Eye (tissue), 1 donor: Measurements from ENCODE around the gene NDST1.

Experiments used
- DNase-seq: peaks from one replicate; pipeline ENCODE4 v3.0.0-alpha.2; 2015

NDST1 gene

DNA sequence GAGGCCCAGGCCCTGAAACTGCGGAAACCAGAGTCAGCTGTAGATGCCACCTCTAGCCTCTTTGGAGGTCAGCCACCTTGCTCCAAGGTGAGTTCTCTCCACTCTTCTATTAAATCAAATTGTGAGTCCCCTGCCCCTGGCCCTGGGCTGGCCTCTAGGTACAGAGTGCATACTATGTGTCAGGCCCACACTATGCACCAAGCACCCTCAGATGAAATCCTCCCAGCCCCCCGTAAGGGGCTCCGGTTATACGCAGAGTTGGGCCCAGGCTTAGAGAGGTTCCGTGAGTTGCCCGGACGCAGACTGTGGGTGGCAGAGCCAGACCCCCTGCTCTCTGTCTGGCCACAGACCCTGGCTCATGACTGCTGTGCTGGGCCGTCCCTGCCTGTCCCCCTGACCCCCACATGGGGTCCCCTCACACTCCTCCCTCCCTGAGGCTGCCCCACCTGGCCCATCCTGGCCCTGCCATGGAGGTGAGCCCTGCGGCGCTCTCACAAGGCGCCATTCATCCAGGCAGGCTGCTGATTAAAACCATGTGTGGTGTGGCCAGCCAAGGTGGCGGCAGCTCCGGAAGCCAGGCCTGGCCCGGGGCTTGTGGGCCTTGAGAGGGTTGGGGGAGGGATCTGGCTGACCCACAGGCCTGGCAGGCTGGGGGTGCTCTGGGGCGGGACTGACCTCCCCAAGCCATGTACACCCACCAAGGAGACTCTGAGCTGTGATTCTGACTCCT, 67.1 kb downstream of the NDST1 start:
- no peak for DNase-seq

DNA sequence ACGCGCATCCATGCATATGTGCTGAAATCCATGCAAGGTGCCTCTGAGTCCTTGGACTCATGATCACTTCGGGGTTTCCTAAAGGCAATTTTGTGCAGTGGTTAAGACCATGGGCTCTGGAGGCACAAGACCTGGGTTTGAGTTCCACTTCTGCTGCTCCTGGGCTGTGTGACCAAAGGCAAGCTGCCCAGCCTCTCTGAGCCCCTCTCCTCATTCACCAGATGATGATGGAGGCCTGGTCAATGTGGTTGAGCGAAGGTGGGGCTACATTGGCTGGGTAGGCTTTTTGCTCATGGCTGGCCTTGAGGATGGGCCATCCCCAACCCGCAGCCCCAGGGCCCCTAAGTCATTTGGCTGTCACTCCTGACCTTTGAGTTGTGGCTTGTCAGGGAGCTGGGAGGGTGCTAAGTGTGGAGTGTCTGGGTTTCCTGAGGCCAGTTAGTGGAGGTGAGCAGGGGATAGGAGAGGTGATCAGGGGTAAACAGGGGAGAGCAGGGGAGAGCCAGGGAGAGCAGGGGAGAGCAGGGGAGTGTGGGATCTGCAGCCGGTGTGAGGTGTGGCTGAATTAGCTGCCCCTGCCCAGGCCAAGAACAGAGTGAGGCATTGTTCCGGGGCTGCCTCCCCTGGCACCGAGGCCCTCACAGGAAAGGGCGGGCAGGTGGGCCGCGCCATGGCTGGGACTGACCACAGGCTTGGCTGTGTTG, 68.0 kb downstream of the NDST1 start:
- no peak for DNase-seq

DNA sequence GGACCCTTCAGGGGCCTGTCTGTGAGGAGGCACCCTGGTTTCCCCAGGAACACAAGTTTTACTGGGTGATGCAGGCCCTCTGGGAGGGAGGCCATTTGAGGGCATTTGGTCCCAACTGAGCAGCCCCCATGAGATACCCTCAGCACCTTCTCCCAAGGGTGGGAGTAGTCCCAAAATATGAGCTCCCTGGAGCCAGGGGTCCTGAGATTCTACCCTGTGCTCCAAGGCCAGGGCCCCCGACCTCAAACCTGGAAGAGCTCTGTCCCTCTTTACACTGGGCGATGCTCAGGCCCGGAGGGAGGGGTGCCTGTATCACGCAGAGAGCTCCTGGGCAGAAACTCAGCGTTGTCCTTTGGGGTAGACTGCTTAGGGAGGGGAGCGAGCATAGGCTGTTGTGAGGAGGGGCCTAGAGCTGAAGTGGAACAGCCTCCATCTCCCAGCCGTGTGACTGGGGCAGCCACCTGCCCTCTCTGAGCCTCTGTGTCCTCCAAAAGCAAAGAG, 68.6 kb downstream of the NDST1 start:
- no peak for DNase-seq

DNA sequence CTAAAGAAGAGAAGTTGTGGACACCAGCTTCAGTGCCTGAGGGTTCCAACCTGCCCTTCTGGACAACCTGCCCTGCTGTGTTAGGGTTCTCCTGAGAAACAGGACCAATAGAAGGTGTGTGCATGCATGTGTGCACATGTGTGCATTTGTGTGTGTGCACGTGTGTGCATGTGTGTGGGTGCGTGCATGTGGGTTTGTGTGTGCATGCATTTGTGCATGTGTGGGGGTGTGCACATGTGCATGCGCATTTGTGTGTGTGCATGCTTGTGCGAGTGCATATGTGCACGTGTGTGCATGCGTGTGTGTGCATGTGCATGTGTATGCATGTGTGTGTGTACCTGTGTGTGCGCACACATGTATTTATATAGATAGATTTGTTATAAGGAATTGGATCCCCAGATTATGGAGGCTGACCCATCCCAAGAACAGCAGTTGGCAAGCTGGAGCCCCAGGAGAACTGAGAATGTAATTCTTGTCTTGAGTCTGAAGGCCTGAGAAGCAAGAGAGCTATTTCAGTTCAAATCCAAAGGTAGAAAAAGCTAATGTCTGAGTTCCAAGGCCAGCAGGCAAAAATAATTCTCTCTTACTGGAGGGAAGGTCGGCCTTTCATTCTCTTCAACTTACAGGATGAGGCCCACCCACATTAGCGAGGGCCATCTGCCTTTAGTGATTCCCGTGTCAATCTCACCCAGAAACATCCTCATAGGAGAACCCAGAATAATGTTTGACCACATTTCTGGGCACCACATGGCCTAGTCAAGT, 69.6 kb downstream of the NDST1 start:
- DNase-seq = no peak

DNA sequence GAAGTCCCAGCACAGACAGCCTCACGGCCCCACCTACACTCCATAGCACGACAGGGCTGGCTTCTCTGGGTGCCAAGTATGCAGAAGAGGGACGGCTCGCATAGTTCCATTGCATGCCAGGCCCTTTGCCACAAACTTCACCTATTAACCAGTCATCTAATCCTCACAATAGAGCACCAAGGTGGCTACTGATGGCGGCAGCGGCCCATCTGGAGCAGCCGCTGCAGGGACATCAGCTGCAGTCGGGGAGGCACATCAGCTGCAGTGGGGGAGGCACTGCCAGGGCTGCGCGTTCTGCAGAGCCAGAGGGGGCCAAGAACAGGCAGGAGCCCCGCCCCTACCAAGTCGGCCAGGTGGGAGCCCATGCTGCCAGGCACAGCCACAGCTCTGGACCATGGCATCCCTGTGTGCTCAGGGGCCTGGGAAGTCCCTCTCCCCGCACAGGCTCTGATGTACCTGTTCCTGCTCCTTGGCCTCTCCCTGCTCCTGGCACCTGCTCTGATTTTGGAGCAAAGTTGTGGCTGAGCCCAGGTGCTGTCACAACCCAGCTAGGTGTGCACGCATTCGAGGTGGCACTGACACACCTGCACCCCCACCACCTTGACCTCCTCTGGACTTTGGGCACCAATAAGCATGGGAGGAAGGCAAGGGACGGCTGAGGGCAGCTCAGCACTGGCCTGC, 71.0 kb downstream of the NDST1 start:
- no peak for DNase-seq

DNA sequence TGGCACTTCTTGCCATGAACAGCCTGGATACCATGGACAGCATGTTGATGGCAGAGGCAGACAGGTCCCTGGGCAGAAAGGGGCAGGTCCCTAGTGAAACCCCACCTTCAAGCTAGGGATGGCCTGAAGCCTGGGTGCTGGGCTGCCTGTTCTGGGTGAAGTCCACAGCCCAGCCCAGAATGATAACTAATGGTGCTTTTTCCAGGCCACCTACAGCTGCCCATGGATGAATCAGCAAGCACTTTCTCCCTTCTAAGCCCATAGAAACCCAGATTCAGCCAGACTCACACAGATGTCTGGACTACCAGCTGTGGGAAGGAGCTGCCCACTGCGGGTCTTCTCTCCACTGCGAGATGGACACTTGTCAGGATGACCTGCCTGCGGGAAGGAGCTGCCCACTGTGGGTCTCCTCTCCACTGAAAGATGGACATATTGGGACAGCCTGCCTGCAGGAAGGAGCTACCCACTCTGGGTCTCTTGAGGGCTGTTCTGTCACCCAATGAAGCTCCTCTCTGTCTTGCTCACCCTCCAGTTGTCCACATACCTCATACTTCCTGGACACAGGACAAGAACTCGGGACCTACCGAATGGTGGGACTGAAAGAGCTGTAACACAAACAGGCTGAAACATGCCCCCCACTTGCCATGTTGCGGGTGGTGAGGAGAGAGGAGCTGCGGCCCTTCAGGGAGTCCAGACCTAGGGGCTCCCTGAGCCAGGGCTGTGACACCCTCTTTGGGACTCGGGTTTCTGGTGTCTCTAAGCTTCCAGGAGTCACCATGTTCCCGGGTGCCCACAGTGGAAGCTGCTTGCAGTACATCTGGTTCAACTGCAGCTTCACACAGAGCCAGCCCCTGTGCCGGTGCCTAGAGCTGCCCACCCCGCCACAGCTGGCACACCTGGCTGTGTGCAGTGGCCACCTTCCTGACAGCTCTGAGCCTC, 71.8 kb downstream of the NDST1 start:
- DNase-seq = no peak

DNA sequence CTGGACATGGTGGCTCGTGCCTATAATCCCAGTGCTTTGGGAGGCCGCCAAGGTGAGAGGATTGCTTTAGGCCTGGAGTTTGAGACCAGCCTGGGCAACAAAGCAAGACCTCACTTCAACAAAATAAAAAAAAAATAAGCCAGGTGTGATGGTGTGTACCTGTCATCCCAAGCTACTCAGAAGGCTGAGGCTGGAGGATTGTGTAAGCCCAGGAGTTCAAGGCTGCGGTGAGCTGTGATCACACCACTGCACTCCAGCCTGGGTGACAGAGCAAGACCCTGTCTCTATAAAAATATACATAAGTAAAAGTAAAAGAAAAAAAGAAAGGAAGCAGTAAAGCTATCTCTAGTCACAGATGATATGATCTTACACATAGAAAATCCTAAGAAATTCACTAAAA, 73.0 kb downstream of the NDST1 start:
- no peak for DNase-seq

DNA sequence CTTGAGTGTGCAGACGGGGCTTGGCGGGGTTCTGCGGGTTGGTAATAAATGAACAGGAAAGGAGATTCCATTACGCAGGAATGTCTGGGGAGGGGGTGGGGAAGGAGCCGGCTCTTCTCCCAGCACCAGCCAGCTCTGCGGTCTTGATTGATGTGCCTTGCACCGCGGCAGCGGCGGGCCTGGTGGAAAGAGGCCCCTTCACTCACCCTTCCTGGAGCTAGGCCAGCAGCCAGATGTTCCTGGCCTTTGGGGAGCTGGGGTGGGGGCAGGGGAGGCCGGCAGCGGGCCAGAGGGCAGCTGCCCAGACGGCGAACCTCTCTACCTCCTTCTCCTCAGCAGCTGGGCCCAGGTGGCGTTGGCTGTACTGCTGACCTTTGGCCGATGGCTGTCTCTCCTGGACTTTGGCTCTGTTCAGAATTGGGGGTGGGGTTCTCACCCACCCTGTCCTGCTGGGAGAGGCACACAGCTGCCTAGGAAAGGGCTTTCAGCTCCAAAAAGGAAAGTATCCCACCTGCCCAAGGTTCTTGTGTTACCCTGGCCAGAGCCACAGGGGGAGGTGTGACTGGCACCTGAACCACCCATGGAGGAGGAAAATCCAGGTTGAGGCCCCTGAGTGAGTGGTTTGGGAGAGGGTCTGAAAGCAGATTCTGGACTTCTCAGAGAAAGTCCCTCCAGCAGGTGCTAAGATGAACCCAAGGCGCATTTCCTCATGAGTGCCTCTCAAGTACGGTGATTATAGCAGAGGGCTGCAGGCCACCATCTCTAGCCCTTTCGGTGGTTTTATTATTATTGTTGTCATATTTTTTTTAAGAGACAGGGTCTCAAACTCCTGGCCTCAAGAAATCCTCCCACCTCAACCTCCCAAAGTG, 74.5 kb downstream of the NDST1 start:
- DNase-seq = peak; percentile 84

DNA sequence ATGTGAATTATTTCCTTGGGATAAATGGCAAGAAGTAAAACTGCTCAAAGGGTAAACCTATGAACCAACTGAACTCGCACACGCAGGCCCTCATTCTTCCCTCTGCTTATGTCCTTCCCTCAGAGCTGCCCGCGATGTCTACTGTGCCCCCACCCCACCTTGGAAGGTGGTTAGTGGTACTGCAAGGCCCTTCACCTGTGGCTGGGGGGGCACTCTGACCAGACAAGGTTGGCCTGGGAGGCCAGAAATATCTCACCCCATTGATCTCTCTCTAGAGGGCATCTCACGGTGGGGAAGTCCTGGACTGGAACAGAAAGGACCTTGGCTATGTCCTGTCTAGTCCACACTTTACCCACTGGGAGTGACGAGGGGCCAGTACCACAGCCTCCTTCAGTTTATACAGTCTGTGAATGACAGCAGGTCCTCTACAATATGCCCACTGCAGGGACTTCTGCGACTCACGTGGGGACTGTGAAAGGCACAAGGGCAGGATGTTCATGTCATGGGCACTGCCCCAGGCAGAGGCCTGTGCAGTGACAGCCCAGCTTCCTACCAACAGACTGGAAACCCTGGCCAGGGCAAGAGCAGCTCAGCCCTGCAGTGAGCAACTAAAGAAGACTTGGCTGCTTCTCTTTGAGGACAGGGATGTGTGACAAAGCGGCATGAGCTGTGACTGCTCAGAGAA, 75.8 kb downstream of the NDST1 start:
- DNase-seq = no peak

DNA sequence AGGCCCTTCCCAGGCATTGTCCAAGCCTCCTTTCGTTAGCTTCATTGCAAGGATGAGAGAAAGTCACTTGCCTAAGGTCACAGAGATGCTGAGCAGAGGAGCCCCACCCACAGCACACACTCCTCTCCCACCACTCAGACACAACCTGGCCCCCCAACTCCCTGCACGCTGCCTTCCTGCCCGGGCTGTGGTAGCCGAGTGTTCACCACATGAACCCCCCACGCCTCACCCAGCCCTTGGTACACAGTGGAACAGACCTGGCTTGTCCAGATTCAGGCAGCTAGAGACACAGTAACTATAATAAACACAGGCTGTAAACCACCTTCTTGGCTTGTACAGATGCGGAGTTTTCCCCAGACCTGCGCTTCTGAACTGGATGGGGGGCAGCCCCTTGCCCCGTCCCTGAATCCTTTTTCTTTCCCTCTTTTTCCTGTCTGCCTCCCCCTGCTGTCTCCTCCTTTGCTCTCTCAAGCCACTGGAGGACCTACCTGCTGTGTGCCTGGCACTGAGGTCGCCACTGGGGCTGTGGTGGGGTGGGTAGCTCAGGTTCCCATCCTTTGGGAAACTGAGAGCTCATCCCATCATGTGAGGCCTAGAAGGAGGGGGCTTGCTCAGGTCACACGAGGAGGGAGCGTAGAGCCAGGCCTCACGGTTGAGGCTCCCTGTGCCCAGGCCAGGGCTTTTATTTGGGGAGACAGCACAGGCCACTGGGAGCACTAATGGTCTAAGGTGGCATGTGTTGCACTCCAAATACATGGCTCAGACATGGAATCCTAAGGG, 76.8 kb downstream of the NDST1 start:
- no peak for DNase-seq

DNA sequence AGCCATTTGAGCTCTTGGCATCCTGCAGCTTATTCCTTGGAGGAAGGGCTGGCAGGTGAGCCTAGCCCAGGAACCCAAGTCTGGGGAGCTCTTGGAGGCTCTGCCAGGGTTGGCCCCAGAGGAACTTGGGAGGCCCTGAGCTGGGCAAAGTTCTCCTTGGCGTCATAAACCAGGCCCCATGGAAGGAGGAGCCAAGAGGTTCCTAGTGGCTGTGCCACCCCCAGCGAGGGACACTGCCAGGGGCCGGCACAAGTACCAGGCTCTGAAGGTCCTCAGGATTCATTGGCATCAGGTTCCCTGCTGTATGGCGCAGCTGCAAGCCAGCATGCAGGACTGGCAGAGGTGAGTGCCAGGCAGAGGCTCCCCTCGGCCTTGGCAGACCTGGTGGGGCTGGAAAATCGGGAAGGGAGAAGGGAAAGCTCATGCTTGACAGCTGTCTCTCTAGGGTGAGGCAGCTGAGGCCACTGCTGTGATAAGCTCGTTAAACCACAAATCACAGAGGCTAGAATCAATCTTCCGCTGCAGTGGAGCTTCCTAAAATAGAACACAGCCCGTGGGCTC, 77.9 kb downstream of the NDST1 start:
- DNase-seq = no peak

DNA sequence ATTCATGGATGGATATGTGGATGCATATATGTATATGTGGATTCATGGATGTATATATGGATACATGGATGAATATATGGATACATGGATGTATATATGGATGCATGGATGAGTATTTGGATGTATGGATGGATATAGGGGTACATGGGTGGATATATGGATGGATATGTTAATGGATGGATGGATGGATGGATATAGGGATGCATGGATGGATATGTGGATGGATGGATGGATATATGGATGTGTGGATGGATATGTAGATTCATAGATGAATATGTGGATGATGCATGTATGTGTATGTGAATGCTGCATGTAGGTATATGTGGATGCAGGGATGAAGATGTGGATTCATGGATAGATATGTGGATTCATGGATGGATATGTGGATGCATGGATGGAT, 79.1 kb downstream of the NDST1 start:
- no peak for DNase-seq

DNA sequence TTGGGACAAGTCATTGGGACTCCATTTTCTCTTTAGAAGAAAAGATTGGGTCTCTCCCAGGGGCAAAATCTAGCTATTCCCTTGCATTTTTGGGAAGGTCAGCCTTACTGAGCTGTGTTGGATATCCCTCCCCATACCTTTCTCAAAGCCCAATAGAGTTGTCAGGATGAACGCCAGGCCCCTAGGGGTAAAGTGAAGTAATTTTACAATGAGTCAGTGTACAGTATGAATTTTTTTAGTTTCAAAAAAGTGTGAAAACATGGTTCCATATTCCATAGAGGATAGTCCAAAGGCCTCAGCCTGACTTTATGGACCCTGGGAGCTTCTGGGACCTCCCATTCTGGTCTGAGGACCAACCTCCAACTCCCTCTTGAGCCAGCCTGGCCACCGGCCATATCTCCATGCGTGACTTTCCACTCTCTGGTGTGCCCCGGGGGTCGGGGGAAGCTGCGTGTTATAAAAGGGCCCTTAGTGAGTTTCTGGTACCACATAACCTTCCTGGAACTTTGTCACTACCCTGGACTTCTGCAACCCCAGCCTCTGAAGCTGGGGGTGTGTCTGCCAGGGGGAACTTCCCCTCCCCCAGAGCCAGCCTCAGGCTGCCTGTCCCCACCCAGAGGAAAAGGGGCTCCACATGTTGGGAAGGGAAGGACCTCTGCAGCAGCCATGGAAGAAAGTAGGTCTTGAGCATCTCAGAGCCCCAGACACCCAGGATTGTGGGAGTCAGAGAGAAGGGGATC, 80.1 kb downstream of the NDST1 start:
- DNase-seq = no peak

DNA sequence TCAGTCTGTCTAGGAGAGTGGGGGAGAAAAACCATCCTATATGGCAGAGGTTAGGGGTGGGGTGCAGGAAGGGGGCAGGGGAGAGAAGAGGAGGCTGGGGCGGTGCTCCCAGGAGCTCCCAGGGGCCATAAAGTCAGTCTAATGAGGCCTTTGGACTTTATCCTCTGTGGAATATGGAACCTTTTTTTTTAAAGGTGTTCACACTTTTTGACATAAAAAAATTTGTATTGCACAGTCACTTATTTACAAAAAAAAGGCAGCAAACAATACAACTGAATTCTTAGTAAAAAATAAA, 80.6 kb downstream of the NDST1 start:
- no peak for DNase-seq

DNA sequence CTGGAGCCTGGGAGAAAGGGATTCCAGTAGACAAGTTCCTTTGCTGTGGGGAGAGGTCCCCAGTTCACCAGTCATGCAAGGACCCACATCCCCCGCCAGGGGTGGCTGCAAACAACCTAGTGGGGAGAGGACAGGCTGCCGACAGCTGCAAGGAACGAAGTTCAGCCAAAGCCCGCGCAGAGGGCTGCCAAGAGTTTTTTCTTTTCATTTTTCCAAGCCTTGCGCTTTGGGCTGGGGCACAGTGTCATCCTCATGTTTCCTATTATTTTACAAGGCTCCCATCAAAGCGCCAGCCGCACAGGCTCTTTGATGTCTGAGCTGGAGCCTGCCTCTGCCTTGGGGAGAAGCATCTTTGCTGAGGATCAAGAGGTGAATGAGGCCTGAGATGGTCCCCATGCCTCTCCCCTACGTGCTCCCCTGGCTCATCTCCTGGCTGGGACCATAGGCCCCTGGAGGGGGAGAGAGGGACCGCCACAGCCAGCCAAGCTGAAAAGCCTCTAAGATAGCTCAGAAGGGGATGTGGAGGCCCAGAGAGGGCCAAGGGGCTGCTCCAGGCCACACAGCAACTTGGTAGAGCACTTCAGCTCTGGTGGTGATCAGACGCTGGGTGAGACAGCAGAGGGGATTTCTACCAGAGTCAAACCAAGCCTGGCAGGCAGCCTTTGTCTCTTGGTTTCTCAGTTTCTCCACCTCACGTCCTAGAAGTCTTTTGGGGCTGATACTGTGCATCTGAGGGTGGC, 82.1 kb downstream of the NDST1 start:
- peak; percentile 83 for DNase-seq

DNA sequence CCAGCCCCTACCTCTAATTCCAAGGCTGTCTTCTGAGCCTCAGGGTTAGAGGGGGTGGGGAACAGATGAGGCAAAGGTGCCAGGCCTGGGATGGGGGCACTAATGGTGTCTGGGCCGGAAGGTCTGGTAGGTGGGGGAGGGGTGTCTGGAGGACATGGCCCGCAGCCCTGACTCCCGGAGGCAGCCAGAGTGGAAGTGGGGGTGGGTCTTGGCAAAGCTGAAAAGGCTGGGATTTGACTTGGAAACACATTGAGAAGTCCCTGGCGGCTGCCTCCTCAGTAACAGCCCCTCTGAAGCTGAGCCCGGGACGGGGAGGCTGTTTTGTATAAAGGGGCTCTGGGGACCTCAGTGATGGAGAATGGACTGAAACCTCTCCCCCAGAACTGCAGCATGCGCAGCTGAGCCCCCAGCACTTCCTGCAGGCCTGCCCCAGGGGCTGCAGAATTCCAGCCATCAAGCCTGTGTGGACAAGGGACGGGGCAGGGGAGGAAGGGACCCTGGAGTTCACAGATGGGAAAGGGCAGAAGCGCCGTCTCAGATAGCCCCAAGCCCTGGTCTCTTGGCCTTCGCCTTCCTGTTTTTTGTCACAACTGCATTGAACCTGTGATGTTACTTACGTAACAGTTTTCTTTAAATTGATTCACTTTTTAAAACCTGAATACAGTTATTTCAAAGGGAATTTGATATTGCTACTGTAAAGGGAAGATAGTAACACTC, 83.2 kb downstream of the NDST1 start:
- peak; percentile 82 for DNase-seq

DNA sequence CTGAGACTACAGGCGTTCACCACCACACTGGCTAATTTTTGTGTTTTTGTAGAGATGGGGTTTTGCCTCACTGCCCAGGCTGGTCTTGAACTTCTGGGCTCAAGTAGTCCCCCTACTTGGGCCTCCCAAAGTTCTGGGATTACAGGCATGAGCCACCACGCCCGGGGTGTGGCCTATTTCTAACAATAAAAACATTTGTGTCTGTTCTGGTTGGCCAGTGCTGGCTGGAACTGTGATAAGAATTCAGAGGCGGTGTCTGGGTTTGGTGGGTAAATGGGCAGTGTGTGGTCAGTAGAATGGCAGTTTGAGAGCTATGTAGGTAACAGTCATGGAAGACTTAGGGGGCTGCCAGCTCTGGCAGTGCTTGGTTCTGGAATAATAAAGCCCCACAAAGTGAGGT, 85.7 kb downstream of the NDST1 start:
- DNase-seq = no peak
